ENCODE results near the gene BUD31. TPM values are rescaled to one million over a fixed set of nuclear protein-coding genes. Genes with fewer than 3 reads are reported as not detected.

BUD31 gene
- total RNA-seq, 1 experiment from 2014 or later = 104 TPM

DNA sequence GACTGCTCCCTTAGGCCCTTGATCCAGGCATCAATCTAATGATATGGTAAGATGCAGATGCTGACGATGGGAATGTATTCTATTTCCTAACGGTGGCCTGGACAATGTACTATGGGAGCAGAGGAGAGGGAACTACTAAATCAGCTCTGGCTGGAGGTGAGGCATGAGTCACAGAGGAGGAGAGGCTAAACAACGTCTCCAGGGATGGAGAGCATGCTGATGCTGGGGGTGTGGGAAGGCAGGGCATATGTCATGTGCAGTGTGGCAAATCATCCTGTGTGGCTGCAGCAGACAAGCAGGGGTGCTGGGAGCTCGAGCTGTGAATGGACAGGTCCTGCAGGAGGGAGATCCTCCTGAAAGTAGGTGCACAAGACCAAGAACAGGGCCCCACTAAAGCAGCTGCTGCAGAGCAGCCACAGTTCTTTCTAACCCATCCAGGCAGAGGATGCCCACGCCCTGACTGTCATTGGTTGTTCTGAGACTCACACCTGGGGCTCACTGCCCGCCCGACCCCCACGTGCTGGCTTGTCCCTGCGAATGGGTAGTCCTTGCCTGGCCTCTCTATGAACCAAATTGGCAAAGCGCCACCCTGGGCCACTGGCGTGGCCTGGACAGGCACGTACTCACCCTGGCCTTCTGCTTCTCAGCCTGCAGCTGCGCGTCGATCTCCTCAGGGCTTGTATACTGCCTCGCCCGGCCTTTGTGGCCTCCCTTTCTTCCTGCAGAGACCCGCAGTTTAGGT lies 4.4 kb upstream of the BUD31 start:
- H2AK5ac ChIP-seq (ENCODE audit: insufficient read length, low read length) = no peak overlapping the region
- no peak overlapping the region for H3K14ac ChIP-seq (ENCODE audit: insufficient read depth, low read length)
- H3K79me2 ChIP-seq (ENCODE audit: insufficient read depth, low read length) = peaks cover 30% of the 10 kb centered on the region; the same call in 1 of the 2 replicates
- TF ChIP-seq, protein P1, sequence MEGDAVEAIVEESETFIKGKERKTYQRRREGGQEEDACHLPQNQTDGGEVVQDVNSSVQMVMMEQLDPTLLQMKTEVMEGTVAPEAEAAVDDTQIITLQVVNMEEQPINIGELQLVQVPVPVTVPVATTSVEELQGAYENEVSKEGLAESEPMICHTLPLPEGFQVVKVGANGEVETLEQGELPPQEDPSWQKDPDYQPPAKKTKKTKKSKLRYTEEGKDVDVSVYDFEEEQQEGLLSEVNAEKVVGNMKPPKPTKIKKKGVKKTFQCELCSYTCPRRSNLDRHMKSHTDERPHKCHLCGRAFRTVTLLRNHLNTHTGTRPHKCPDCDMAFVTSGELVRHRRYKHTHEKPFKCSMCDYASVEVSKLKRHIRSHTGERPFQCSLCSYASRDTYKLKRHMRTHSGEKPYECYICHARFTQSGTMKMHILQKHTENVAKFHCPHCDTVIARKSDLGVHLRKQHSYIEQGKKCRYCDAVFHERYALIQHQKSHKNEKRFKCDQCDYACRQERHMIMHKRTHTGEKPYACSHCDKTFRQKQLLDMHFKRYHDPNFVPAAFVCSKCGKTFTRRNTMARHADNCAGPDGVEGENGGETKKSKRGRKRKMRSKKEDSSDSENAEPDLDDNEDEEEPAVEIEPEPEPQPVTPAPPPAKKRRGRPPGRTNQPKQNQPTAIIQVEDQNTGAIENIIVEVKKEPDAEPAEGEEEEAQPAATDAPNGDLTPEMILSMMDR (conservative IDR thresholded peaks at IDR 0.05) = no peak
- no peak overlapping the region for H2BK20ac ChIP-seq (ENCODE audit: low read depth, low read length, poor library complexity, severe bottlenecking)
- no peak overlapping the region for H2BK15ac ChIP-seq (ENCODE audit: low read depth, low read length)
- no peak overlapping the region for H2BK5ac ChIP-seq (ENCODE audit: insufficient read length, low read length)
- WGBS (ENCODE audit: extremely low coverage, insufficient read length, low lambda C conversion rate) = no CpG with 5 or more reads among the region's 18 CpGs
- no peak overlapping the region for H3K23ac ChIP-seq (ENCODE audit: insufficient read length, low read depth, low read length)
- H4K91ac ChIP-seq (ENCODE audit: insufficient read length, low read depth, low read length) = no peak overlapping the region
- no peak overlapping the region for H2BK120ac ChIP-seq (ENCODE audit: low read depth, low read length, poor library complexity, severe bottlenecking)
- H4K8ac ChIP-seq (replicated peaks; ENCODE audit: insufficient read length, low read depth, low read length) = no peak overlapping the region
- no peak overlapping the region for H3T11ph ChIP-seq (ENCODE audit: low read length)
- H3K4me1 ChIP-seq (ENCODE audit: insufficient read depth, low read length) = no peaks in the 10 kb centered on the region
- Mint-ChIP-seq H3K4me1 (peaks cover 14% of the 10 kb centered on the region in 2 experiments), H3K4me3 (peak overlapping the region in 1 of 2 experiments; percentile 28; a peak in 1 of 5 replicates), H3K27me3 (ENCODE audit: low read depth) (no peaks in the 10 kb centered on the region), H3K9me3 (no peaks in the 10 kb centered on the region), H3K27ac (peak overlapping the region; percentile 10 to 70 (median 24); a peak in 5 of 7 replicates), H3K36me3 (ENCODE audit: insufficient read depth in 1 of 3, low read depth in 3 of 3) (peaks cover 35 to 64% (median 54%) of the 10 kb centered on the region in 3 experiments)
- H4K20me1 ChIP-seq (ENCODE audit: control insufficient read depth, insufficient read depth, insufficient read length) = no peaks in the 10 kb centered on the region
- no peaks in the 10 kb centered on the region for H3K27me3 ChIP-seq (ENCODE audit: insufficient read depth, low read length)
- H3K4me2 ChIP-seq (ENCODE audit: insufficient read depth, insufficient read length, low read length) = no peak overlapping the region
- H3K79me1 ChIP-seq (ENCODE audit: insufficient read depth, low read depth, low read length, poor library complexity, severe bottlenecking) = peaks cover 12% of the 10 kb centered on the region
- H3K23me2 ChIP-seq (ENCODE audit: insufficient read length, low read depth, low read length, poor library complexity, severe bottlenecking) = peaks cover 14% of the 10 kb centered on the region
- H3K9ac ChIP-seq (ENCODE audit: extremely low read depth, insufficient read length, low read length) = no peak overlapping the region
- H2BK12ac ChIP-seq (ENCODE audit: insufficient read length, low read depth, low read length) = no peak overlapping the region
- no peak overlapping the region for H3K56ac ChIP-seq (ENCODE audit: insufficient read length, low read depth, low read length)
- H3K9me3 ChIP-seq (ENCODE audit: control insufficient read depth, low read depth, low read length) = no peaks in the 10 kb centered on the region
- H4K5ac ChIP-seq (ENCODE audit: insufficient read length, low read depth, low read length) = no peak overlapping the region
- H2AFZ ChIP-seq (ENCODE audit: low read length) = no peak overlapping the region
- no peak overlapping the region for H3K18ac ChIP-seq (ENCODE audit: insufficient read length, low read depth, low read length)
- no peak overlapping the region for H3K4ac ChIP-seq (ENCODE audit: low read depth, low read length)
- H3K27ac ChIP-seq (ENCODE audit: insufficient read length, low read depth, low read length) = no peak overlapping the region
- no peak for DNase-seq

Data from H9 (cell line).